Hematopoietic multipotent progenitor cell treated with erythropoietin and hydrocortisone succinate and interleukin-3 and kit ligand, for 4 days (in vitro differentiated cells): ENCODE measurements around the gene PALLD.
A peak's percentile ranks its signal among the peaks of the same experiment; 100 is the strongest.
"Not testable (repeated sequence)": the region's sequence is repeated elsewhere in the genome, so short reads cannot be mapped to it uniquely, and the experiment has no call there.

Experiments
- DNase-seq: peaks from one replicate; pipeline ENCODE4 v3.0.0-alpha.2; 2015

The PALLD gene

GRCh38 chr4:168712316-168712890 is 215.6 kb downstream of the PALLD start:
- DNase-seq = no peak

DNA sequence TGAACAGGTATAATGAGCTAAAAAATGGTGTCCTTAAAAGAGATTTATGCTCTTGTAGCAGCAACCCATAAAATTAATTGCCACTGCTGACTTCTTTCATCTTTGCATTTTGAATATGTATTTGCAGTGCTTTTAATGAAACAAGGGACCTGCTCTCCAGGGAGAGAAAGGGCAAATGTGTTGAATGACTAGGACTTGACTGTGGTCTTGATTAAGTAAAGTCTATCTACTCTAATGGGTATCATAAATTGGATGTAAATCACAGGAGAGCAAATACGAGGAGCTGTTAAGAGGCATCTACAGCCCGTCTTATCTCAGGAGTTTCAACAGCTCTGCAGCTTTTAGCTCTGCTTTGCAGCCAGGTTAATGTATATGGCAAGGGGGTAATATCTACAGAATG is 216.4 kb downstream of the PALLD start:
- DNase-seq = no peak

DNA sequence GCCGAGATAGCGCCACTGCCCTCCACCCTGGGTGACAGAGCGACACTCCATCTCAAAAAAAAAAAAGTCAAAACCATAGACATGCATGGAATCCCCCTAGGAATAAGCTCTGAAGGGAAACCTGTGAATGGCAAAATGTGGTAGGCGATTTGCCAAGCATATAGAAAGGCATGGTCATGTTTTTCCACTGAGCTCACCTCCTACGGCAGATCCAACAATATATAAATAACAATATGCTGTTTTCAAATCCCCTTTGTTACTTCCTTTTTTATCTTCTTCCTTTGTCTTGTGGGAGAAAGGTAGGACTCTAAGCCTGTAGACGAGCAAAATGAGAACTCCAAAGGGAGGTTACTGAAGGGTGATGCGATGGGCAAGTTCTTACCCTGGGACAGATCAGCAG is 219.0 kb downstream of the PALLD start:
- no peak for DNase-seq

- DNase-seq = no peak
These were observed 219.7 kb downstream of the PALLD start for GRCh38 chr4:168716406-168717129.

GRCh38 chr4:168717847-168718246 is 221.0 kb downstream of the PALLD start:
- DNase-seq = peak; percentile 5

DNA sequence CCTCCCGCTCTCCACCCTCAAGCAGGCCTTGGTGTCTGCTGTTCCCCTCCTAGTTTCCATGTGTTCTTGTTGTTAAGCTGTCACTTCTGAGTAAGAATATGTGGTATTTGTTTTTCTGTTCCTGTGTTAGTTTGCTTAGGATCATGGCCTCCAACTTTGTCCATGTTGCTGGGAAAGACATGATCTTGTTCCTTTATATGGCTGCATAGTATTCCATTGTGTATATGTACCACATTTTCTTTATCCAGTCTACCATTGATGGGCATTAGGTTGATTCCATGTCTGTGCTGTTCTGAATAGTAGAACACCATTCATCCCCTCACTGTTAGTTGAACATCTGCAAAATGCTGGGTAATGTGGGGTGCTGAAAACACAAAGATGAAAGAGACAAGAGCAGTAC is 222.9 kb downstream of the PALLD start:
- DNase-seq = no peak

- DNase-seq = peak; percentile 40
These were observed 223.6 kb downstream of the PALLD start for GRCh38 chr4:168720396-168720900.

DNA sequence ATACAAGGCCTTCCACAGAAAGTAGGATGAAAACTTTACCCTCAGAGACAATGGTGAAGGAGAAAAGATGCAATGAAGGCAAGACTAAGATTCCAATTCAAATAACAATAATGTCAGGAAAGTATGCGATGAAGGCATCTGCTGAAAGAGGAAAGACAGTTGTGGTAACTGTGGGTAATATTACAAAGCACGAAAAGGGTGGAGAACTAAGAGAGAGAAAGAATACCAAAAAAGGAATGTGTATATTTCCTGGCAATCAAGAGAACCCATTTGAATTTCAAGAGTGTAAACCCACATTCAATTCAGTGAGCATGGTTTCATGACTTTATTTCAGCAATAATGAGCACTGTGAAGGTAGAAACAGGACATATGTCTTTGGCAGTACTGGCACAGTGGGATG is 225.5 kb downstream of the PALLD start:
- DNase-seq = peak; percentile 3

GRCh38 chr4:168723020-168723419 is 226.2 kb downstream of the PALLD start:
- DNase-seq = peak; percentile 35

- DNase-seq = no peak
These were observed 226.7 kb downstream of the PALLD start for GRCh38 chr4:168723569-168723968.

DNA sequence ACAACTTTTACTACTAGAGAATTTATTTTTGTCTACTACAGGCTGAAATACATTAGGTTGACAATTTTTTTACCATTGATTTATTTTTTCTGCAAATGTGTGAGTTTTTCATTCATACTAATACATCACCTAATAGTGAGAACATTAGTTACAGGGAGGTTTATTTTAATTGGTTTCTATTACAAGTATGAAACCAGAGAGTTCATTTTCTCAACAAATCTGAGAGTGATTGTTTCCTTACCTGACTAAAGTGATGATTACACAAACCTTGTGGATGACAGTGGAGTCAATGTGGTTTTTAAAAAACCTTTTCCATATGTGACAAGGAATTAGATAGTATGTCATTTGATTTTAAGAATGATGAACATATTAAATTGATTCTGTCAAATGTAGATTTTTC is 227.4 kb downstream of the PALLD start:
- DNase-seq = no peak

- DNase-seq = no peak
These were observed 228.0 kb downstream of the PALLD start for GRCh38 chr4:168724686-168725411.

GRCh38 chr4:168725930-168726329 is 229.1 kb downstream of the PALLD start:
- peak; percentile 6 for DNase-seq

DNA sequence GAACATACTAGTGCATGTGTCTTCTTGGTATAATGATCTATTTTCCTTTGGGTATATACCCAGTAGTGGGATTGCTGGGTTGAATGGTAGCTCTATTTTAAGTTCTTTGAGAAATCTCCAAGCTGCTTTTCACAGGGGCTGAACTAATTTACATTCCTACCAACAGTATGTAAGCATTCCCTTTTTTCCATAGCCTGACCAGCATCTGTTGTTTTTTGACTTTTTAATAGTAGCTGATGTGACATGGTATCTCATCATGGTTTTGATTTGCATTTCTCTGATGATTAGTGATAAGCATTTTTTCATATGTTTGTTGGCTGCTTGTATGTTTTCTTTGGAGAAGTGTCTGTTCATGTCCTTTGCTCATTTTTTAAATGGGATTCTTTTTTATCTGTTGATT is 230.3 kb downstream of the PALLD start:
- not testable (repeated sequence) for DNase-seq

GRCh38 chr4:168731006-168731636 is 234.3 kb downstream of the PALLD start:
- DNase-seq = no peak

- peak; percentile 31 for DNase-seq
These were observed 235.0 kb downstream of the PALLD start for GRCh38 chr4:168731706-168732414.

- DNase-seq = no peak
These were observed 235.9 kb downstream of the PALLD start for GRCh38 chr4:168732714-168733113.

- DNase-seq = no peak
These were observed 238.1 kb downstream of the PALLD start for GRCh38 chr4:168734703-168735678.

GRCh38 chr4:168735735-168736134 is 238.9 kb downstream of the PALLD start:
- DNase-seq = no peak

DNA sequence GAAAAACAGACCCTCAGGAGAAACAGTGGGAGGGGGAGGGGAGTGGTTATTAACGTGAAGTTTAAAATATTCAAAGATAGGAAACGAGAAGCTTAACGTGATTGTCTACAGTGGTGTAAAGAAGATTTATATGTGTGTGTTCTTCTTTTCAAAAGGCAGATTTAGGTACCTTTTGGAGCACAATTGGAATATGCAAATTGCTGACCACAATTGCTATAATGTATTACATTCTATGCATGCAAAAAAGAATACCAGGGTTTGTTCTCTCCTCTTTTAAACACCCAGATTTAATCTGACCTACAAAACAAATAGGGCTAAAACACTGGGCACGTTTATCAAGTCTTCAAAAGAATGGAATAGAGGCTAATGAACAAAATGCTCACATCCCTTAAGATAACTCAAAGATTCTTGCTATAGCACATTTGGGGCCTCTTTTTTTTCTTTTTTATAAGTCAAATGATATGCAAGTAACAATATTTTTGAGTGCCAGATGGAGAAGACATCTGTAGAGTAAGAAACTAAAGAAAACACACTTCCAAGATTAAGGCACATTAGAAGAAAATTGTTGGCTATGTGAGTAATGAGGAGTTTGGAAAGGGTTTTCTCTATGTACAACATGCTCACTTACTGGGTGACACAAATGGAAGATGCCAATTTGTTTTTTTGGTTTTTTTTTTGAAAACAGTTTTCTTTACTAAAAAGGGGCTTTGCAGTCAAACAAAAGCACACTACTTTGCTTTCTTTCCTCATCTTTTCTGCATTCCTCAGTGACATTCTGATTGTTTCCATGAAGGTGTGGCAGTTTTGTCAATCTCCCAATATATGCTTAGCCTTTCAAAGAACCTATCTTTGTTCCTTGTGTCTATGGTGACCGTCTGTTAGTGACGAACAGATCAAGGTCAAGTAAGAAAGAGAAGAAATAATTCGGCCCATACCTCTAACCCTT is 240.3 kb downstream of the PALLD start:
- no peak for DNase-seq
